B cell (primary cell): ENCODE results near the gene CYTL1.

Source experiments
- CTCF ChIP-seq: fragments of 200-600 bp; IDR thresholded peaks from one replicate; pipeline ENCODE4 v1.8.0; 2022; ENCODE audit warnings: antibody characterized with exemption, mild to moderate bottlenecking
- EZH2 ChIP-seq: IDR thresholded peaks from 2 replicates; pipeline ENCODE4 v1.6.1; 2012; ENCODE audit warnings: borderline replicate concordance, low read depth, mild to moderate bottlenecking, moderate library complexity, low read length; ENCODE audit not compliant: insufficient read depth, poor library complexity, severe bottlenecking

- TF ChIP-seq CTCF (peak; percentile 86), EZH2 (no peak)
These were observed 24.0 kb downstream of the CYTL1 start for GRCh38 chr4:4995103-4995907.
